SK-N-MC (cell line): ENCODE data around the gene YIF1A.

Source experiments
- EZH2 ChIP-seq: fragments of 200-600 bp; sonication (generic); IDR thresholded peaks from one replicate; pipeline ENCODE4 v1.6.1; 2017; ENCODE audit warnings: antibody characterized with exemption
- FOXP2 ChIP-seq: optimal IDR thresholded peaks from 2 replicates; pipeline ENCODE3; 2011; ENCODE audit warnings: mild to moderate bottlenecking, moderate library complexity; ENCODE audit not compliant: insufficient read depth; ENCODE audit errors: extremely low read length, control extremely low read depth
- POLR2AphosphoS5 ChIP-seq: IDR thresholded peaks from 2 replicates; pipeline ENCODE4 v1.6.1; 2012; ENCODE audit warnings: mild to moderate bottlenecking, low read depth, low read length, borderline replicate concordance

DNA sequence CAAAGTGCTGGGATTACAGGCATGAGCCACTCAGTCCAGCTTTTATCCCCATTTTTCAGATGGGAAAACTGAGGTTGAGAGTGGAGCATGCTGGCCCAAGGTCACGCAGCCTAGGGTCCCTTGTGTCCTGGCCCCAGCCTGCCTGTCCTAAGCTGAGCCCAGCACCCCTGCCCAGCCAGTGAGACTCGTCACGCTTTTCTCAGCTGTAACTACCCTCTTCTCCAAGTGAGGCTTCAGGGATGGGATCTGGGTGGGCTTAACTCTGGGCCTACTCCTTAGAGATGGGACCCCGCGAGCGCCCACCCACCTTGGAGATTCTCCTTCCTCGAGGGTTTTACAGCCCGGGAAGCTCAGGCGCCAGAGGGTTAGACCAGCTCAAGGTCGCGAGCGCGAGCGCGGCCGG is 2.4 kb upstream of the YIF1A start:
- no peak for TF ChIP-seq EZH2
- no peak for TF ChIP-seq POLR2AphosphoS5
- no peak for TF ChIP-seq FOXP2
